Left ventricle myocardium inferior (tissue), 1 donor: Measurements from ENCODE around the gene NELL1. TPM values are rescaled to one million over a fixed set of nuclear protein-coding genes. Genes with fewer than 3 reads are reported as not detected.

Source experiments
- DNase-seq: peaks from one replicate; pipeline ENCODE4 v3.0.0-alpha.2; 2020
- H3K27ac ChIP-seq: fragments of 200-600 bp; replicated peaks from 2 replicates; pipeline ENCODE4 v1.8.0; 2021
- H3K27me3 ChIP-seq: fragments of 200-600 bp; 2 replicates; pipeline ENCODE4 v1.8.0; 2021; ENCODE audit warnings: low read depth
- H3K36me3 ChIP-seq: fragments of 200-600 bp; 2 replicates; pipeline ENCODE4 v1.8.0; 2021
- H3K4me1 ChIP-seq: fragments of 200-600 bp; 2 replicates; pipeline ENCODE4 v1.8.0; 2021
- H3K4me3 ChIP-seq: fragments of 200-600 bp; 2 replicates; pipeline ENCODE4 v1.8.0; 2021; ENCODE audit warnings: mild to moderate bottlenecking, moderate library complexity
- H3K9me3 ChIP-seq: fragments of 200-600 bp; replicated peaks from 2 replicates; pipeline ENCODE4 v1.8.0; 2021
- CTCF ChIP-seq: fragments of 200-600 bp; IDR thresholded peaks from 2 replicates; pipeline ENCODE4 v1.8.0; 2021; ENCODE audit warnings: antibody characterized with exemption, mild to moderate bottlenecking, borderline replicate concordance
- intact Hi-C: fragments of 100-400 bp; cut with micrococcal nuclease; formaldehyde crosslinking; loops from one replicate; pipeline ENCODE4 v1.11.0; 2022
- total RNA-seq: library from RNA; stranded (reverse); fragmentation: NEBNext Ultra II Directional; extraction: Animal tissue kit (Norgen Biotek cat#: 25700); gene quantifications from one replicate; pipeline ENCODE4 v1.2.1, GENCODE V29; 2021
- donor health status: DM: no; HTN: yes; CAD: no; lungs with severe emphysema.

NELL1 gene
- total RNA-seq, 1 donor from 2014 or later, result not detected

- TF ChIP-seq CTCF, result no peak
- Histone ChIP-seq H3K27me3 (no peaks in the 10 kb centered on the region), H3K27ac (no peak overlapping the region), H3K36me3 (no peaks in the 10 kb centered on the region), H3K4me3 (no peak overlapping the region), H3K9me3 (peaks cover 24% of the 10 kb centered on the region), H3K4me1 (no peaks in the 10 kb centered on the region)
- intact Hi-C loops, result no loop called here
- DNase-seq, result no peak
Observed at GRCh38 chr11:21495879-21496278, 826.5 kb downstream of the NELL1 start.

GRCh38 chr11:21501245-21501644 is 831.9 kb downstream of the NELL1 start:
- DNase-seq, result no peak
- no peak overlapping the region for H3K4me3 ChIP-seq
- no peaks in the 10 kb centered on the region for H3K36me3 ChIP-seq
- H3K9me3 ChIP-seq, result peaks cover 4% of the 10 kb centered on the region
- H3K27ac ChIP-seq, result no peak overlapping the region
- intact Hi-C loops, result no loop called here
- H3K27me3 ChIP-seq, result no peaks in the 10 kb centered on the region
- no peak for TF ChIP-seq CTCF
- H3K4me1 ChIP-seq, result no peaks in the 10 kb centered on the region

GRCh38 chr11:21505070-21505469 is 835.7 kb downstream of the NELL1 start:
- Histone ChIP-seq H3K36me3 (no peaks in the 10 kb centered on the region), H3K4me1 (no peaks in the 10 kb centered on the region), H3K27me3 (no peaks in the 10 kb centered on the region), H3K27ac (no peak overlapping the region), H3K4me3 (no peak overlapping the region), H3K9me3 (no peaks in the 10 kb centered on the region)
- intact Hi-C loops, result no loop called here
- TF ChIP-seq CTCF, result no peak
- no peak for DNase-seq

GRCh38 chr11:21511835-21512440 is 842.6 kb downstream of the NELL1 start:
- intact Hi-C loops, result no loop called here
- H3K27ac ChIP-seq, result no peak overlapping the region
- peak; percentile 16 for DNase-seq
- no peaks in the 10 kb centered on the region for H3K4me1 ChIP-seq
- no peaks in the 10 kb centered on the region for H3K9me3 ChIP-seq
- peak; percentile 45 for TF ChIP-seq CTCF
- H3K36me3 ChIP-seq, result no peaks in the 10 kb centered on the region
- H3K4me3 ChIP-seq, result no peak overlapping the region
- H3K27me3 ChIP-seq, result no peaks in the 10 kb centered on the region

GRCh38 chr11:21514316-21514715 is 844.9 kb downstream of the NELL1 start:
- DNase-seq, result no peak
- no peaks in the 10 kb centered on the region for H3K27me3 ChIP-seq
- no peaks in the 10 kb centered on the region for H3K9me3 ChIP-seq
- no peaks in the 10 kb centered on the region for H3K4me1 ChIP-seq
- intact Hi-C loops, result no loop called here
- H3K36me3 ChIP-seq, result no peaks in the 10 kb centered on the region
- peak; percentile 24 for TF ChIP-seq CTCF
- no peak overlapping the region for H3K4me3 ChIP-seq
- no peak overlapping the region for H3K27ac ChIP-seq
